Activated CD8-positive, alpha-beta memory T cell treated with anti-CD3 and anti-CD28 coated beads, Interleukin-2, amount 50 U/mL, for 1 hour (primary cell): ENCODE data around the gene PCNT.
"Not testable (repeated sequence)": the region's sequence is repeated elsewhere in the genome, so short reads cannot be mapped to it uniquely, and the experiment has no call there.

Experiments used
- DNase-seq: peaks from one replicate; pipeline ENCODE4 v3.0.0-alpha.2; 2020; ENCODE audit errors: extremely low read depth

Gene PCNT

GRCh38 chr21:46308431-46308830, 15.5 kb upstream of the PCNT start:
- no peak for DNase-seq

GRCh38 chr21:46310260-46310659, 13.7 kb upstream of the PCNT start:
- not testable (repeated sequence) for DNase-seq

- DNase-seq: no peak
Observed at GRCh38 chr21:46311568-46311967, 12.4 kb upstream of the PCNT start.

GRCh38 chr21:46312949-46313348, 11.0 kb upstream of the PCNT start:
- DNase-seq: no peak

GRCh38 chr21:46314441-46315020, 9.4 kb upstream of the PCNT start:
- no peak for DNase-seq

GRCh38 chr21:46316708-46317324, 7.1 kb upstream of the PCNT start:
- no peak for DNase-seq

GRCh38 chr21:46317710-46318463, 6.1 kb upstream of the PCNT start:
- DNase-seq: no peak

- DNase-seq: no peak
Observed at GRCh38 chr21:46318464-46318845, 5.5 kb upstream of the PCNT start.

DNA sequence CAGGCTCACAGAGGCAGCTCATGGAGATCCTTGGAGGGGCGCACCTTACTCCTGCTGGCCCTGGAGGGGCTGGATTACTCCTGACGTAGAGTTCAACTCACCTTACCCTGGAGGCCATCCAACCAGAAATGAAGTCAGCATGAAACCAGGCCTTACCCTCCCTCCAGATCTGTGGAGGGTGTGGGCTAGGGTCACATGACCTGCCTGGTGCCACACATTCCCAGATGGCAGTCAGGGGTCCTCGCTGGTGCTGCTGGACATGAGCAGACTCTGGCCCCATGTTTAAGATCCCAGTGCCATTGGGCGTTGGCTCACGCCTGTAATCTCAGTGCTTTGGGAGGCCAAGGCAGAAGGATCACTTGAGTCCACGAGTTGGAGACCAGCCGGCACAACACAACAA, 4.8 kb upstream of the PCNT start:
- DNase-seq: no peak

DNA sequence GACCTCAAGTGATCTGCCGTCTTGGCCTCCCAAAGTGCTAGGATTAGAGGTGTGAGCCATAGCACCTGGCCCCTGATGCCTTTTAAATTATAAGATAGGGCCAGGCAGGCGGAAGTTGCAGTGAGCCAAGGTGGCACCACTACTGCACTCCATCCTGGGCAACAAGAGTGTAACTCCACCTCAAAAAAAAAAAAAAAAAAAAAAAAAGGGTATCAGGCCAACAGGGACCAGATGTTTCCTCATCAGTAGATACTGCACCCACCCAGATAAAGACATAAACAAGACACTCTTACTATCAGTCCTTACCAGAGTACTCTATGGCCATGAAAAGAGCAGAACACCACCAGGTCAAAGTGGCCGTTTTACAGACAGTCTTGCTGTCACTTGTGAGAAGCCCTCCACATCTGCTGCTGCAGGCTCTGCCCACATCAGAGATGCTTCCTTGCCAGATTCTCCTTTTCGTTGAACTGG, 3.6 kb upstream of the PCNT start:
- DNase-seq: no peak

DNA sequence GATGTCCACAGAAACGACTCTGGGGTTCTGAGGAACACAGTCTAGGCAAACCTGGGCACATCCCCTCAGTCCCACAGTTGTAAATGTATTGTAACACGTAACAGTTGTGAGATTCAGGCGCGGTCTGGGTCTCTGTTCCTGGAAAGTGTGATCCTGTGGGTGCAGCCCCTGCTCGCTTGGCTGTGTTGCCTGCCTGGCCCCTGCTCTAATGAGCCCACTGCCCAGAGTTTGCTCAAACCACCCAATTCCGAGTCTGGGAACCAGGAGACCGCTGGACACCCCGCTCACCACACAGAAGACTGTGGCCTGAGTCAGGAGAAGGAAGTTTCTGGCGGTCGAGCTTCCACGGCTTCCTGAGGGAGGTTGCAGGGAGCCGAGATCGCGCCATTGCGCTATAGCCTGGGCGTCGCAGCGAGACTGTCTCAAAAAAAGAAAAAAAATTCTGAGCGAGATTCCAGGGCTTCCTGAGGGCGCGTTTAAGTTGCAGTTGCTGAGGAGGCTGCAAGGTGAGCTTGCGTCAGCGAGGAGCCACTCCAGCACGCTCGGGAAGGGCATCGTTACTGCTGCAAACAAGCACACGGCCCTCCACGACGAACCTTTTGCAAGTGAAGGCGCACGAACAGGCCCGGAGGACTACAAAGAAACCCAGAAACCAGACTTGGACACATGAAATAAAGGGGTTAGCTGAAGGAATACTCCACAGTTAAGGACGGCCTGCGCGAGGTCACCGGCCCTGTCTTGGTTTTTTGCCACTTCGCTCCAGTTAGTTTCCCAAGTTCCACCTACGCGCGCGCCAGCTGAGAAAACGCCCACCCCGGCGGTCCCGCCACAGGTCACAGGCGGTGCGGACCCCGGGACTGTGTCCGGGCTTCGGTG, 1.4 kb upstream of the PCNT start:
- DNase-seq: no peak

DNA sequence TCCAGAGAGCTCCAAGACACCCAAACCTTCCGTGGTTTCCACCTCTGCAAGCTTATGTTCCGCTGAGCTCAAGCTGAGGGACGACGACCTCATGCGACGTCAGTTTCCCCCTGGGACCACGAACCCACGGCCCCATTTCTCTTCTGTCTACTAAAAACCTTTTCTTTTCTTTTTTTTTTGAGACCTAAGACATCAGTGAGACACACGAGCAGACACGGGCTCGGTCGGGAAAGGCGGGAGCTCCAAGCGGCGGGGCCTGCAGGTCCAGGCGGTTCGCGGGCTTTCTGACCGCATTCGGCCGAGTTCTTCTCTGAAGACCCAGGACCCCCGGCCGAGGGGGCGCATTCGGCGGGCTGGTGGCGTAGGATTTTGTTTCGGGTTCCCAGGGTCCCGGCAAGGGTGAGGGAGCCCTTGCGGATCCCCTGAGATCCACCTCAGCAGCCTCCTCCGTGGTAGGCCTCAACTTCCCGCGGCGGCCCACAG, 688 bp upstream of the PCNT start:
- no peak for DNase-seq

DNA sequence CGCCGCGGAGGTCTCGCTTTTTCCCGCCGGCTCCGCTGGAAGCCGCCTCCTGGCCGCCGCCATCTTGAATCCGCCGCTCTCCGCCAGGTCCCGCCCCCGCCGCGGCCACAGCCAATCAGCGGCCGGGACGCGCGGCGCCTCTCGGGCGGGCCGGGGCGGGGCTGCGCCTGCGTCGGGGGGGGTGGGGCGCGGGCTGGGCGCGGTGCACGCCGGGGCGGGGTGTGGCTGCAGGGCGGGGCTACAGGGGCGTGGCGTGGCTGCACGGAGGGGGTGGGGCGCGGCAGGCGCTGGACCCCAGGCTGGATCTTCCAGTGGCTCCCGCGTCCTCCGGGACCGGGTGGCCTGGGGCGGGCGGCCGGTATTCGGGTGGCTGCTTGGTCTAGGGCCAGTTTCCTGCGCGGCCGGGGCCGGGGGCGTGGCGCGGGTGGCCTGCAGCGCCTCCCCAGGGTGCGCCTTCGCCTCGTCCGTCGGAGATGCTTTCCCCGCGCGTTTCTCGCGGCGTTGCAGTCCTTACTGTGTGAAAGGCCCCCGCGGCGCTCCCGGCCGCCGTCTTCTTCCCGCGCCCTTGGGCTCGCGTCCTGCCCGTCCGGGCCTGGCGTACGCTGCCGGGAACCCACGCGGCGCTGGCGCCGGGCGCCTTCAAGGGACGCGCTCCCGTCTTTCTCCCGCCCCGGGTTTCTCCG, 575 bp downstream of the PCNT start:
- DNase-seq: peak; percentile 51

- no peak for DNase-seq
Observed at GRCh38 chr21:46325073-46325912, 1.3 kb downstream of the PCNT start.

DNA sequence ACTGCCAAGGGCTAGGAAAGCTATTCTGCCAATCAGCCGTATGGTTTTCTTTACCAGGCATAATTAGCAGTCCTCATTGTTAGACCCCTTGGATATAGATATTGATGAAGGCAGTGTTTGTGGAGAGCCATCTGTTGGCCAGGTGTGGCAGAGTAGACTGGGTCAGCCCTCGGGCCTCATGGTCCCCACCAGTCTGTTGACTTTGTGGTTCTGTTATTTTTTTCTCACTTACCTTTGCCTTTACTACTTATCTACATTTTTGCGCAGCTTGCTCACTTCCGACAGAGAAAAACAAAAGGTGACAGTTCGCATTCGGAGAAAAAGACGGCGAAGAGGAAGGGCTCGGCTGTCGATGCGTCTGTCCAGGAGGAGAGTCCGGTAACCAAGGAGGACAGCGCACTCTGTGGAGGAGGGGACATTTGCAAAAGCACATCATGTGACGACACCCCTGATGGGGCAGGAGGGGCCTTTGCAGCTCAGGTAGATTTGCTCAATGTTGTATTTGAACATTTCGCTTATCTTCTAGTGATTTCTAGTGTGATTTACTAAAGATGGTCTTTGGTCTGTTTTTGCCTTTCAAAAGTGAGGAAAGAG, 2.3 kb downstream of the PCNT start:
- no peak for DNase-seq

DNA sequence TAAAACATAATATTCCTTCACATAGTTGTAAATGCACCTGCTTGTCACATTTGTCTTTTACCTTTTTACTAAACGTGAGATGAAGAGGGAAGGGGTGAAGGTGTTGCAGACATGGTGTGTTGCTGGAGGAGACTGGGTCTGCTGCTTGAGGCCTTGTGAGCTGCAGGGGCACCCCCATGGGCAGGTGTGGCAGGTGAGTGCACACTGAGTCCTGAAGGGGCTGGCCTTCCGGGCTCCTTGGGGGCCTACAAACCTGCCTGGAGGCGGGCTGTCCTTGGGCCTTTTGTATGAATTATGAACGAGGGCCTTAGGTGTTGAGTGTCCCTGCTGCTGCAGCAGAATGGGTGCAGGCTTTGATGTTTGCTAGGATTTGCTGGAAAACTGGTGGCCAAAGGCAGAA, 3.8 kb downstream of the PCNT start:
- DNase-seq: no peak

DNA sequence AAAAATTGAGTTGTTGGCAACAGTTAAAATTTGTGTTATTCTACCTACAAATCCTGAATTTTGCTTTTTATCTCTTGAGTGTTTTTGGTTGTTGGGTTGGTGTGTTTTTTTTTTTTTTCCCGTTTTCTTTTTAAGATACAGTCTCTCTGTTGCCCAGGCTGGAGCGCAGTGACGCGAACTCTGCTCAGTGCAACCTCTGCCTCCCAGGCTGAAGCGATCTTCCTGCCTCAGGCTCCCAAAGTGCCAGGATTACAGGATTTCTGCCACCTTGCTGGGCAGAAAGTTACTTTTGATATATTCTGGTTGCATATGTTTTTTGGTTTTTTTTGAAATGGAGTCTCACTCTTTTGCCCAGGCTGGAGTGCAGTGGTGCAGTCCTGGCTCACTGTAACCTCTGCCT, 4.2 kb downstream of the PCNT start:
- DNase-seq: no peak

GRCh38 chr21:46329796-46330195, 5.8 kb downstream of the PCNT start:
- no peak for DNase-seq

DNA sequence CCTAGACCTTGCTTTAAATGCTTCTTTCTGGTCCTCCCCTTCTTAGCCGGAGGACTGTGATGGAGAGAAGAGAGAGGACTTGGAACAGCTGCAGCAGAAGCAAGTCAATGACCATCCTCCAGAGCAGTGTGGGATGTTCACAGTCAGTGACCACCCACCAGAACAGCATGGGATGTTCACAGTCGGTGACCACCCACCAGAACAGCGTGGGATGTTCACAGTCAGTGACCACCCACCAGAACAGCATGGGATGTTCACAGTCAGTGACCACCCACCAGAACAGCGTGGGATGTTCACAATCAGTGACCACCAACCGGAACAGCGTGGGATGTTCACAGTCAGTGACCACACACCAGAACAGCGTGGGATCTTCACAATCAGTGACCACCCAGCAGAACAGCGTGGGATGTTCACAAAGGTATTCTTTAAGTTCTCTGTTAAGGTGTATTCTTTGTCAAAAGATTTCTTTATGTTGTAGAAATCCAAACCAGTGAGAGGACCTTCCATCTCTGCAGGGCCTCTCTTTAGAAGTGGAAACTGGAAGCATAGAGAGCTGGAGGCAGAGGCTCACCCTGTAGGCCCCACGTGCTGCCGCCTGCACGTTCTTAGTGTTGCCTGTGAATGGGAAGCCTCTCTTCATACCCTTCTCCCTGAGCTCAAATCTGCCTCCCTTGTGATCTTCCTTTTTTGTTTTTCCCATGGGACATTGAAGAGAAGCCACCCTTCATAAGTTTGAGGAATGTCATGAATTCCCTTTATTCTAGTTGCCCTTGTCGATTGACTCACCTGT, 10.6 kb downstream of the PCNT start:
- DNase-seq: no peak
